Hepatocyte (in vitro differentiated cells): ENCODE measurements around the gene GNPDA1.

Experiments
- CTCF ChIP-seq: fragments of 200-600 bp; sonication (generic); IDR thresholded peaks from 2 replicates; pipeline ENCODE4 v1.5.1; 2016; ENCODE audit warnings: antibody characterized with exemption, mild to moderate bottlenecking; ENCODE audit not compliant: poor library complexity
- EZH2 ChIP-seq: fragments of 200-600 bp; sonication (generic); IDR thresholded peaks from 2 replicates; pipeline ENCODE4 v1.6.1; 2016; ENCODE audit warnings: antibody characterized with exemption, mild to moderate bottlenecking, borderline replicate concordance

DNA sequence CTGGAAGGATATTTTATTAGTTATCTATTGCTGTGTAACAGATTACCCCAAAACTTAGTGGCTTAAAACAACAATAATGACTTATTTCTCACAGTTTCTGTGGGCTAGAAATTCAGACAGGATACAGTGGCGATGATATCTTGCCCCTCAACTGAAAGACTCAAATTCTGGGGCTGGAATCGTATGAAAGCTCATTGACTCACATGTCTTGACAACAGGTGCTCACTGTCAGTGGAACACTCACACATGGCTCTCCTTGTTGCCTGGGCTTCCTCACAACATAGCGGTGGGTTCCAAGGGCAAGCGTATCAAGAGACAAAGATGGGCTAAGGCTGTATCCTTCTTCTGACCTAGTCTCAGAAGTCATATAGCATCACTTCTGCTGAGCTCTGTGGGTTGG lies 3.7 kb upstream of the GNPDA1 start:
- TF ChIP-seq CTCF = no peak
- TF ChIP-seq EZH2 = no peak
